K562 (cell line): ENCODE results near the gene TIGD1. TPM values are rescaled to one million over a fixed set of nuclear protein-coding genes. Genes with fewer than 3 reads are reported as not detected.

ENCODE experiments used
- BCOR ChIP-seq: fragments of 450-650 bp; IDR thresholded peaks from 2 replicates; pipeline ENCODE4 v1.6.1; 2016
- CREM ChIP-seq: IDR thresholded peaks from 2 replicates; pipeline ENCODE4 v1.6.1; 2014; ENCODE audit warnings: antibody characterized with exemption, low read depth
- HEY1 ChIP-seq: fragments of 250-450 bp; sonication (Bioruptor Pico); IDR thresholded peaks from 2 replicates; pipeline ENCODE4 v1.5.0; 2020; ENCODE audit warnings: mild to moderate bottlenecking, moderate library complexity, borderline replicate concordance
- SP2 ChIP-seq: IDR thresholded peaks from 2 replicates; pipeline ENCODE4 v1.6.1; 2011; ENCODE audit warnings: mild to moderate bottlenecking, low read depth, low read length, moderate library complexity; ENCODE audit not compliant: poor library complexity, severe bottlenecking; ENCODE audit errors: extremely low read depth
- TCFL5 ChIP-seq: fragments of 250-450 bp; sonication (Bioruptor Pico); conservative IDR thresholded peaks from 2 replicates; pipeline ENCODE4 v1.6.1; 2021; ENCODE audit warnings: mild to moderate bottlenecking, moderate library complexity, matching md5 sums
- THAP7 ChIP-seq: fragments of 250-450 bp; sonication (Bioruptor Pico); IDR thresholded peaks from 2 replicates; pipeline ENCODE4 v1.5.0; 2021
- ZNF347 ChIP-seq: fragments of 450-650 bp; formaldehyde crosslinking; IDR thresholded peaks from 2 replicates; pipeline ENCODE4 v1.4.0; 2020; ENCODE audit warnings: low read depth, mild to moderate bottlenecking, moderate library complexity
- ZNF583 ChIP-seq: fragments of 250-450 bp; sonication (Bioruptor Pico); IDR thresholded peaks from 2 replicates; pipeline ENCODE4 v1.4.0; 2020
- ZNF76 ChIP-seq: fragments of 250-450 bp; sonication (Bioruptor Pico); IDR thresholded peaks from 2 replicates; pipeline ENCODE4 v1.4.0; 2020; ENCODE audit warnings: mild to moderate bottlenecking, moderate library complexity, borderline replicate concordance
- polyA plus RNA-seq, 8 experiments: library from polyadenylated mRNA; depleted of rRNA in 4 of 8; stranded (reverse) in 5 of 8; unstranded in 3 of 8; fragments of >200 nt; fragmentation: Nextera tagmentation in 2 of 8; fragmentation: Illumina TruSeq in 1 of 8; extraction: Ambion mirVana in 2 of 8; extraction: Trizol in 1 of 8; gene quantifications; 2 replicates each; pipeline versions ENCODE4 v1.2.1 to v1.2.3, GENCODE V29; 2011 to 2014; ENCODE audit warnings: inconsistent platforms in 1 of 8, missing spikeins in 1 of 8
- total RNA-seq, 7 experiments: library from RNA; depleted of rRNA in 6 of 7; stranded (reverse); fragments of >200 nt in 6 of 7; fragmentation: Illumina TruSeq in 2 of 7; extraction: Trizol in 2 of 7; gene quantifications; 2 replicates each; pipeline versions ENCODE4 v1.2.1 to v1.2.3, GENCODE V29; 2011 to 2021; ENCODE audit warnings: low replicate concordance in 1 of 7
- TF ChIP-seq, protein P1 (sequence below): sonication (generic); formaldehyde crosslinking; IDR thresholded peaks from 2 replicates; pipeline ENCODE4 v1.8.0; 2022; ENCODE audit warnings: missing genetic modification reagents, mild to moderate bottlenecking, borderline replicate concordance

Gene TIGD1
- total and polyA plus RNA-seq, 9 of the 15 experiments (the other 6 are each of a cell fraction or from before 2014, with no cell fraction given), result 2.0 to 10.1 (median 6.6) TPM

GRCh38 chr2:232550354-232551249 is at the start of gene TIGD1, which contains the start of gene EIF4E2 (continued):
- peak; percentile 84 for TF ChIP-seq CREM
- TF ChIP-seq SP2, result no peak
- no peak for TF ChIP-seq ZNF76
- TF ChIP-seq ZNF347 (CRISPR knock-in tag), result no peak
- no peak; the same call in 1 of the 2 replicates for TF ChIP-seq THAP7 (CRISPR knock-in tag)
- no peak for TF ChIP-seq TCFL5 (CRISPR knock-in tag)
- TF ChIP-seq ZNF583, result no peak
- no peak for TF ChIP-seq HEY1 (CRISPR knock-in tag)
- TF ChIP-seq BCOR, result peak; percentile 89
- TF ChIP-seq, protein P1, sequence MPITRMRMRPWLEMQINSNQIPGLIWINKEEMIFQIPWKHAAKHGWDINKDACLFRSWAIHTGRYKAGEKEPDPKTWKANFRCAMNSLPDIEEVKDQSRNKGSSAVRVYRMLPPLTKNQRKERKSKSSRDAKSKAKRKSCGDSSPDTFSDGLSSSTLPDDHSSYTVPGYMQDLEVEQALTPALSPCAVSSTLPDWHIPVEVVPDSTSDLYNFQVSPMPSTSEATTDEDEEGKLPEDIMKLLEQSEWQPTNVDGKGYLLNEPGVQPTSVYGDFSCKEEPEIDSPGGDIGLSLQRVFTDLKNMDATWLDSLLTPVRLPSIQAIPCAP (CRISPR knock-in tag), result no peak
